ENCODE results near the gene MCHR1.
"Not testable (repeated sequence)": the region's sequence is repeated elsewhere in the genome, so short reads cannot be mapped to it uniquely, and the experiment has no call there.

Gene MCHR1

GRCh38 chr22:40655941-40656340, 23.3 kb upstream of the MCHR1 start:
- not testable (repeated sequence) for DNase-seq (ENCODE audit: low read depth)

- DNase-seq (ENCODE audit: low read depth): not testable (repeated sequence)
Measured at GRCh38 chr22:40656651-40657050, 22.6 kb upstream of the MCHR1 start.

GRCh38 chr22:40659166-40659565, 20.1 kb upstream of the MCHR1 start:
- DNase-seq (ENCODE audit: low read depth): no peak

GRCh38 chr22:40660730-40661129, 18.6 kb upstream of the MCHR1 start:
- no peak for DNase-seq (ENCODE audit: low read depth)

- DNase-seq (ENCODE audit: low read depth): no peak
Measured at GRCh38 chr22:40661671-40662070, 17.6 kb upstream of the MCHR1 start.

GRCh38 chr22:40665312-40665711, 14.0 kb upstream of the MCHR1 start:
- no peak for DNase-seq (ENCODE audit: low read depth)

- DNase-seq (ENCODE audit: low read depth): no peak
Measured at GRCh38 chr22:40666151-40666848, 13.0 kb upstream of the MCHR1 start.

GRCh38 chr22:40668611-40669411, 10.5 kb upstream of the MCHR1 start:
- no peak for DNase-seq (ENCODE audit: low read depth)

GRCh38 chr22:40670058-40670457, 9.2 kb upstream of the MCHR1 start:
- DNase-seq (ENCODE audit: low read depth): no peak

- no peak for DNase-seq (ENCODE audit: low read depth)
Measured at GRCh38 chr22:40671369-40671768, 7.9 kb upstream of the MCHR1 start.

- no peak for DNase-seq (ENCODE audit: low read depth)
Measured at GRCh38 chr22:40671796-40672360, 7.4 kb upstream of the MCHR1 start.

- DNase-seq (ENCODE audit: low read depth): no peak
Measured at GRCh38 chr22:40673017-40673416, 6.3 kb upstream of the MCHR1 start.

- no peak for DNase-seq (ENCODE audit: low read depth)
Measured at GRCh38 chr22:40674274-40674673, 5.0 kb upstream of the MCHR1 start.

- not testable (repeated sequence) for DNase-seq (ENCODE audit: low read depth)
Measured at GRCh38 chr22:40676166-40676565, 3.1 kb upstream of the MCHR1 start.

- no peak for DNase-seq (ENCODE audit: low read depth)
Measured at GRCh38 chr22:40676644-40677043, 2.6 kb upstream of the MCHR1 start.

GRCh38 chr22:40678493-40679248, 613 bp upstream of the MCHR1 start:
- no peak for DNase-seq (ENCODE audit: low read depth)

- no peak for DNase-seq (ENCODE audit: low read depth)
Measured at GRCh38 chr22:40679964-40680818, 907 bp downstream of the MCHR1 start.

- DNase-seq (ENCODE audit: low read depth): no peak
Measured at GRCh38 chr22:40680819-40681183, 1.5 kb downstream of the MCHR1 start.

- DNase-seq (ENCODE audit: low read depth): no peak
Measured at GRCh38 chr22:40681451-40681850, 2.2 kb downstream of the MCHR1 start.

GRCh38 chr22:40684728-40685127, 5.4 kb downstream of the MCHR1 start:
- no peak for DNase-seq (ENCODE audit: low read depth)

- DNase-seq (ENCODE audit: low read depth): no peak
Measured at GRCh38 chr22:40685406-40685805, 6.1 kb downstream of the MCHR1 start.

- DNase-seq (ENCODE audit: low read depth): no peak
Measured at GRCh38 chr22:40687706-40688105, 8.4 kb downstream of the MCHR1 start.

Measured in activated T-helper 9 cell treated with anti-CD3 and anti-CD28 coated beads, Interleukin-2, amount 50 U/mL, for 16 hours (primary cell).